Hematopoietic multipotent progenitor cell treated with erythropoietin and hydrocortisone succinate and interleukin-3 and kit ligand, for 15 days (in vitro differentiated cells): ENCODE results near the gene SDR9C7.
"Not testable (repeated sequence)": the region's sequence is repeated elsewhere in the genome, so short reads cannot be mapped to it uniquely, and the experiment has no call there.

ENCODE experiments used
- DNase-seq: peaks from one replicate; pipeline ENCODE4 v3.0.0-alpha.2; 2015; ENCODE audit warnings: low spot score

SDR9C7 gene

GRCh38 chr12:56953314-56953713 is 19.1 kb upstream of the SDR9C7 start:
- DNase-seq: no peak

GRCh38 chr12:56951582-56952339 is 17.6 kb upstream of the SDR9C7 start:
- DNase-seq: no peak

GRCh38 chr12:56948881-56949280 is 14.7 kb upstream of the SDR9C7 start:
- no peak for DNase-seq

GRCh38 chr12:56948457-56948777 is 14.2 kb upstream of the SDR9C7 start:
- DNase-seq: no peak

GRCh38 chr12:56947633-56948456 is 13.6 kb upstream of the SDR9C7 start:
- DNase-seq: no peak

- no peak for DNase-seq
Measured at GRCh38 chr12:56943878-56944277, 9.7 kb upstream of the SDR9C7 start.

- DNase-seq: not testable (repeated sequence)
Measured at GRCh38 chr12:56943374-56943773, 9.2 kb upstream of the SDR9C7 start.

- DNase-seq: peak; percentile 19
Measured at GRCh38 chr12:56941299-56942017, 7.2 kb upstream of the SDR9C7 start.

GRCh38 chr12:56940942-56941298 is 6.7 kb upstream of the SDR9C7 start:
- DNase-seq: not testable (repeated sequence)

- DNase-seq: no peak
Measured at GRCh38 chr12:56935752-56936151, 1.5 kb upstream of the SDR9C7 start.

GRCh38 chr12:56935157-56935556 is 949 bp upstream of the SDR9C7 start:
- DNase-seq: no peak

GRCh38 chr12:56932867-56933266 is 1.3 kb downstream of the SDR9C7 start:
- no peak for DNase-seq

- DNase-seq: no peak
Measured at GRCh38 chr12:56932146-56932545, 2.1 kb downstream of the SDR9C7 start.

GRCh38 chr12:56931474-56931978 is 2.7 kb downstream of the SDR9C7 start:
- peak; percentile 77 for DNase-seq

- no peak for DNase-seq
Measured at GRCh38 chr12:56930241-56930640, 4.0 kb downstream of the SDR9C7 start.

- no peak for DNase-seq
Measured at GRCh38 chr12:56929780-56930179, 4.4 kb downstream of the SDR9C7 start.

GRCh38 chr12:56928262-56928661 is 5.9 kb downstream of the SDR9C7 start:
- DNase-seq: no peak

- DNase-seq: no peak
Measured at GRCh38 chr12:56927281-56927680, 6.9 kb downstream of the SDR9C7 start.

GRCh38 chr12:56922031-56922430 is 12.2 kb downstream of the SDR9C7 start:
- no peak for DNase-seq

- no peak for DNase-seq
Measured at GRCh38 chr12:56921346-56921745, 12.9 kb downstream of the SDR9C7 start.

GRCh38 chr12:56918139-56918538 is 16.1 kb downstream of the SDR9C7 start:
- not testable (repeated sequence) for DNase-seq

- DNase-seq: no peak
Measured at GRCh38 chr12:56916996-56917333, 17.2 kb downstream of the SDR9C7 start.
